HG02981 (cell line): Measurements from ENCODE around the gene STARD3NL.
"Not testable (repeated sequence)": the region's sequence is repeated elsewhere in the genome, so short reads cannot be mapped to it uniquely, and the experiment has no call there.

Experiments used
- ATAC-seq: cut with Tn5 transposase; IDR thresholded peaks from one replicate; pipeline ENCODE4 v1.9.1; 2021; ENCODE audit warnings: mild to moderate bottlenecking, moderate library complexity; ENCODE audit not compliant: unreplicated experiment

STARD3NL gene

GRCh38 chr7:38178004-38178694, at the start of gene STARD3NL:
Gene STARD3NL (plus strand): TSS chr7:38178245. CDS start chr7:38207505, 29,260 bp downstream.
- peak; percentile 98 for ATAC-seq

GRCh38 chr7:38129162-38129561, 48.9 kb upstream of the STARD3NL start:
- no peak for ATAC-seq

GRCh38 chr7:38129579-38129978, 48.5 kb upstream of the STARD3NL start:
- ATAC-seq = no peak

- no peak for ATAC-seq
Observed at GRCh38 chr7:38138171-38138570, 39.9 kb upstream of the STARD3NL start.

- no peak for ATAC-seq
Observed at GRCh38 chr7:38141187-38141586, 36.9 kb upstream of the STARD3NL start.

- peak; percentile 70 for ATAC-seq
Observed at GRCh38 chr7:38142736-38143135, 35.3 kb upstream of the STARD3NL start.

GRCh38 chr7:38147005-38147404, 31.0 kb upstream of the STARD3NL start:
- no peak for ATAC-seq

- no peak for ATAC-seq
Observed at GRCh38 chr7:38151556-38151955, 26.5 kb upstream of the STARD3NL start.

GRCh38 chr7:38153515-38153914, 24.5 kb upstream of the STARD3NL start:
- ATAC-seq = no peak

GRCh38 chr7:38154278-38154677, 23.8 kb upstream of the STARD3NL start:
- no peak for ATAC-seq

- ATAC-seq = no peak
Observed at GRCh38 chr7:38160003-38160571, 18.0 kb upstream of the STARD3NL start.

- ATAC-seq = no peak
Observed at GRCh38 chr7:38162036-38162435, 16.0 kb upstream of the STARD3NL start.

GRCh38 chr7:38163671-38164070, 14.4 kb upstream of the STARD3NL start:
- no peak for ATAC-seq

- ATAC-seq = no peak
Observed at GRCh38 chr7:38168890-38169570, 9.0 kb upstream of the STARD3NL start.

GRCh38 chr7:38169847-38170246, 8.2 kb upstream of the STARD3NL start:
- ATAC-seq = peak; percentile 38

- peak; percentile 74 for ATAC-seq
Observed at GRCh38 chr7:38171623-38172391, 6.2 kb upstream of the STARD3NL start.

- not testable (repeated sequence) for ATAC-seq
Observed at GRCh38 chr7:38175547-38175946, 2.5 kb upstream of the STARD3NL start.

GRCh38 chr7:38177621-38178003, 433 bp upstream of the STARD3NL start:
- ATAC-seq = no peak

- peak; percentile 37 for ATAC-seq
Observed at GRCh38 chr7:38178695-38179344, 775 bp downstream of the STARD3NL start.

- no peak for ATAC-seq
Observed at GRCh38 chr7:38179776-38180226, 1.8 kb downstream of the STARD3NL start.

- ATAC-seq = no peak
Observed at GRCh38 chr7:38181111-38181510, 3.1 kb downstream of the STARD3NL start.
